ENCODE measurements around the gene MORC2. TPM values are rescaled to one million over a fixed set of nuclear protein-coding genes. Genes with fewer than 3 reads are reported as not detected.
A peak's percentile ranks its signal among the peaks of the same experiment; 100 is the strongest.

MORC2 gene
- total and polyA plus RNA-seq, 4 experiments from 2014 or later, result 9.5 to 46.3 (median 33.3) TPM

- H3K27ac Mint-ChIP-seq, result peak overlapping the region in 5 of 7 donors; percentile 29 to 77 (median 75)
- CTCF ChIA-PET (ENCODE audit: partially characterized antibody), result interaction anchor here (0.9 to 2.7 kb wide), 2 partner anchors 10 to 13 kb away, joined by 3 to 14 read pairs; no protein-coding TSS in a partner anchor
These were observed 35.9 kb downstream of the MORC2 start for GRCh38 chr22:30932661-30933060.

GRCh38 chr22:30931541-30932300 lies 36.9 kb downstream of the MORC2 start:
- Mint-ChIP-seq H3K36me3 (peaks cover 75 to 90% of the 10 kb centered on the region in 2 donors), H3K4me3 (peak overlapping the region in 1 of 8 donors; percentile 20), H3K27ac (peak overlapping the region; percentile 75 to 96 (median 89)), H3K4me1 (peaks cover 23 to 49% (median 42%) of the 10 kb centered on the region in 4 donors), H3K9me3 (no peaks in the 10 kb centered on the region), H3K27me3 (no peaks in the 10 kb centered on the region)
- no peak for DNase-seq
- Histone ChIP-seq H3K4me3 (ENCODE audit: low read length in 2 of 2) (no peak overlapping the region), H3K27me3 (ENCODE audit: insufficient read depth, low read length) (no peaks in the 10 kb centered on the region), H3K4me1 (ENCODE audit: insufficient read depth, low read length) (peaks cover 19% of the 10 kb centered on the region), H3K27ac (ENCODE audit: low read depth, low read length) (peak overlapping the region; percentile 14), H3K9me3 (ENCODE audit: control insufficient read depth in 1 of 2, low read length in 2 of 2) (no peaks in the 10 kb centered on the region), H3K36me3 (ENCODE audit: insufficient read depth, low read length) (peaks cover 92% of the 10 kb centered on the region)
- ChIA-PET POLR2A (ENCODE audit: partially characterized antibody) (interaction anchor here (0.5 to 2.2 kb wide), 3 partner anchors 8 to 9 kb away, joined by 3 to 11 read pairs (median 10); no protein-coding TSS in a partner anchor), CTCF (ENCODE audit: partially characterized antibody) (interaction anchor here (0.9 to 2.7 kb wide), 3 partner anchors 9 to 153 kb away, joined by 3 to 14 read pairs (median 5); no protein-coding TSS in a partner anchor)
- intact Hi-C loops (cut with micrococcal nuclease), result no loop called here

More at GRCh38 chr22:30932661-30933060, 35.9 kb downstream of the MORC2 start:
- no peaks in the 10 kb centered on the region for H3K9me3 Mint-ChIP-seq
- H3K4me3 ChIP-seq (ENCODE audit: low read length in 2 of 2), result no peak overlapping the region
- no peaks in the 10 kb centered on the region for H3K27me3 ChIP-seq (ENCODE audit: insufficient read depth, low read length)
- no peaks in the 10 kb centered on the region for H3K9me3 ChIP-seq (ENCODE audit: control insufficient read depth in 1 of 2, low read length in 2 of 2)
- POLR2A ChIA-PET (ENCODE audit: partially characterized antibody), result interaction anchor here (0.5 to 2.2 kb wide), 4 partner anchors 7 to 14 kb away, joined by 3 to 11 read pairs (median 6); no protein-coding TSS in a partner anchor
- peaks cover 74 to 90% of the 10 kb centered on the region in 2 donors for H3K36me3 Mint-ChIP-seq
- H3K27ac ChIP-seq (ENCODE audit: low read depth, low read length), result peak overlapping the region; percentile 26
- peaks cover 28 to 57% (median 46%) of the 10 kb centered on the region in 4 donors for H3K4me1 Mint-ChIP-seq
- H3K4me3 Mint-ChIP-seq, result no peak overlapping the region
- no peak for DNase-seq
- H3K4me1 ChIP-seq (ENCODE audit: insufficient read depth, low read length), result peaks cover 28% of the 10 kb centered on the region
- peaks cover 92% of the 10 kb centered on the region for H3K36me3 ChIP-seq (ENCODE audit: insufficient read depth, low read length)
- intact Hi-C loops (cut with micrococcal nuclease), result no loop called here
- no peaks in the 10 kb centered on the region for H3K27me3 Mint-ChIP-seq

DNA sequence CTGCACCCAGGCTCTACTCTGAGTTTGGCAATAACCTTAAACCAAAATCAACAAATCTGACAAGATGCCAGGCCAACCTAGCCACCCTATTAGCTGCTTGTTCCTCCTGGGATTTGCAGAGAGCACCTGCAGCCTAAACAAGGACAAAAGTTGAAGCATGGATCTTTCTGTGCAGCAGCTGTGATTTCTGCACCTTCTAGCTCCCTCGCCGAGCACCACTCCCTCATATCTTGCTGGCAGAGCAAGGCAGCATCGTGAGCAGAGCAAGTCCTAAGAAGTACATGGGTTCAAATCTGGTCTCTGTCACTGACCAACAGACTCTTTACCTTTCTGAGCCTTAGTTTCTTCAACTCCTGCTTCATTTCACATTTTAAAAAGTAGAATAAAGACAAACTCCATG lies 38.3 kb downstream of the MORC2 start:
- POLR2A ChIA-PET (ENCODE audit: partially characterized antibody), result interaction anchor here (1.2 to 2.1 kb wide), 2 partner anchors 10 to 40 kb away, joined by 3 to 12 read pairs; no protein-coding TSS in a partner anchor
- Histone ChIP-seq H3K9me3 (ENCODE audit: control insufficient read depth in 1 of 2, low read length in 2 of 2) (no peaks in the 10 kb centered on the region), H3K27me3 (ENCODE audit: insufficient read depth, low read length) (no peaks in the 10 kb centered on the region), H3K27ac (ENCODE audit: low read depth, low read length) (no peak overlapping the region), H3K4me3 (ENCODE audit: low read length in 2 of 2) (no peak overlapping the region), H3K4me1 (ENCODE audit: insufficient read depth, low read length) (peaks cover 4% of the 10 kb centered on the region), H3K36me3 (ENCODE audit: insufficient read depth, low read length) (peaks cover 85% of the 10 kb centered on the region)
- no peak for DNase-seq
- H3K9me3 Mint-ChIP-seq, result no peaks in the 10 kb centered on the region
- H3K4me1 Mint-ChIP-seq, result peaks cover 15 to 36% (median 30%) of the 10 kb centered on the region in 4 donors
- intact Hi-C loops (cut with micrococcal nuclease), result no loop called here
- H3K4me3 Mint-ChIP-seq, result no peak overlapping the region
- H3K36me3 Mint-ChIP-seq, result peaks cover 66 to 86% of the 10 kb centered on the region in 2 donors
- CTCF ChIA-PET (ENCODE audit: partially characterized antibody), result interaction anchor here (0.6 to 2.7 kb wide), 7 partner anchors 8 to 155 kb away, joined by 3 to 14 read pairs (median 5); partner anchors contain the start of gene MORC2
- H3K27me3 Mint-ChIP-seq, result no peaks in the 10 kb centered on the region
- peak overlapping the region; percentile 29 to 83 (median 52) for H3K27ac Mint-ChIP-seq

- no peak for DNase-seq
- Mint-ChIP-seq H3K9me3 (no peaks in the 10 kb centered on the region), H3K36me3 (peaks cover 51 to 82% of the 10 kb centered on the region in 2 donors), H3K4me3 (no peak overlapping the region), H3K27ac (peak overlapping the region in 3 of 7 donors; percentile 52 to 68 (median 55)), H3K27me3 (no peaks in the 10 kb centered on the region), H3K4me1 (peaks cover 12 to 22% (median 18%) of the 10 kb centered on the region in 4 donors)
- H3K27me3 ChIP-seq (ENCODE audit: insufficient read depth, low read length), result no peaks in the 10 kb centered on the region
- peaks cover 67% of the 10 kb centered on the region for H3K36me3 ChIP-seq (ENCODE audit: insufficient read depth, low read length)
- no peaks in the 10 kb centered on the region for H3K9me3 ChIP-seq (ENCODE audit: control insufficient read depth in 1 of 2, low read length in 2 of 2)
- POLR2A ChIA-PET (ENCODE audit: partially characterized antibody), result interaction anchor here (2.1 kb wide), 1 partner anchor 12 kb away, joined by 12 read pairs; no protein-coding TSS in a partner anchor
- no peak overlapping the region for H3K4me3 ChIP-seq (ENCODE audit: low read length in 2 of 2)
- intact Hi-C loops (cut with micrococcal nuclease), result no loop called here
- H3K4me1 ChIP-seq (ENCODE audit: insufficient read depth, low read length), result peaks cover 4% of the 10 kb centered on the region
- no peak overlapping the region for H3K27ac ChIP-seq (ENCODE audit: low read depth, low read length)
- CTCF ChIA-PET (ENCODE audit: partially characterized antibody), result no interaction called here
These were observed 40.2 kb downstream of the MORC2 start for GRCh38 chr22:30928401-30928800.

GRCh38 chr22:30927806-30928205 lies 40.8 kb downstream of the MORC2 start:
- no peaks in the 10 kb centered on the region for H3K27me3 ChIP-seq (ENCODE audit: insufficient read depth, low read length)
- Mint-ChIP-seq H3K4me1 (peaks cover 11 to 21% (median 17%) of the 10 kb centered on the region in 4 donors), H3K27me3 (no peaks in the 10 kb centered on the region), H3K36me3 (peaks cover 46 to 76% of the 10 kb centered on the region in 2 donors), H3K4me3 (no peak overlapping the region), H3K27ac (peak overlapping the region in 3 of 7 donors; percentile 43 to 70 (median 55)), H3K9me3 (no peaks in the 10 kb centered on the region)
- no peaks in the 10 kb centered on the region for H3K9me3 ChIP-seq (ENCODE audit: control insufficient read depth in 1 of 2, low read length in 2 of 2)
- POLR2A ChIA-PET (ENCODE audit: partially characterized antibody), result no interaction called here
- H3K36me3 ChIP-seq (ENCODE audit: insufficient read depth, low read length), result peaks cover 61% of the 10 kb centered on the region
- peaks cover 4% of the 10 kb centered on the region for H3K4me1 ChIP-seq (ENCODE audit: insufficient read depth, low read length)
- intact Hi-C loops (cut with micrococcal nuclease), result no loop called here
- no peak overlapping the region for H3K27ac ChIP-seq (ENCODE audit: low read depth, low read length)
- H3K4me3 ChIP-seq (ENCODE audit: low read length in 2 of 2), result no peak overlapping the region
- CTCF ChIA-PET (ENCODE audit: partially characterized antibody), result no interaction called here
- DNase-seq, result no peak

GRCh38 chr22:30926706-30927105 lies 41.9 kb downstream of the MORC2 start:
- Mint-ChIP-seq H3K4me1 (peaks cover 9 to 21% (median 13%) of the 10 kb centered on the region in 4 donors), H3K9me3 (no peaks in the 10 kb centered on the region), H3K27me3 (no peaks in the 10 kb centered on the region), H3K36me3 (peaks cover 38 to 69% of the 10 kb centered on the region in 2 donors), H3K27ac (peak overlapping the region in 4 of 7 donors; percentile 14 to 70 (median 44)), H3K4me3 (no peak overlapping the region)
- H3K27ac ChIP-seq (ENCODE audit: low read depth, low read length), result no peak overlapping the region
- ChIA-PET CTCF (ENCODE audit: partially characterized antibody) (no interaction called here), POLR2A (ENCODE audit: partially characterized antibody) (interaction anchor here (0.6 kb wide), 1 partner anchor 376 kb away, joined by 3 read pairs; no protein-coding TSS in a partner anchor)
- no peaks in the 10 kb centered on the region for H3K9me3 ChIP-seq (ENCODE audit: control insufficient read depth in 1 of 2, low read length in 2 of 2)
- peaks cover 50% of the 10 kb centered on the region for H3K36me3 ChIP-seq (ENCODE audit: insufficient read depth, low read length)
- DNase-seq, result no peak
- no peaks in the 10 kb centered on the region for H3K27me3 ChIP-seq (ENCODE audit: insufficient read depth, low read length)
- intact Hi-C loops (cut with micrococcal nuclease), result no loop called here
- no peak overlapping the region for H3K4me3 ChIP-seq (ENCODE audit: low read length in 2 of 2)
- H3K4me1 ChIP-seq (ENCODE audit: insufficient read depth, low read length), result peaks cover 6% of the 10 kb centered on the region

- ChIA-PET POLR2A (ENCODE audit: partially characterized antibody) (no interaction called here), CTCF (ENCODE audit: partially characterized antibody) (interaction anchor here (0.6 kb wide), 1 partner anchor 677 kb away, joined by 4 read pairs; no protein-coding TSS in a partner anchor)
- peak overlapping the region in 2 of 7 donors; percentile 72 to 74 for H3K27ac Mint-ChIP-seq
- Histone ChIP-seq H3K9me3 (ENCODE audit: control insufficient read depth in 1 of 2, low read length in 2 of 2) (no peaks in the 10 kb centered on the region), H3K4me1 (ENCODE audit: insufficient read depth, low read length) (peaks cover 16% of the 10 kb centered on the region), H3K27ac (ENCODE audit: low read depth, low read length) (no peak overlapping the region), H3K27me3 (ENCODE audit: insufficient read depth, low read length) (no peaks in the 10 kb centered on the region), H3K4me3 (ENCODE audit: low read length in 2 of 2) (no peak overlapping the region), H3K36me3 (ENCODE audit: insufficient read depth, low read length) (peaks cover 40% of the 10 kb centered on the region)
- H3K27me3 Mint-ChIP-seq, result no peaks in the 10 kb centered on the region
- H3K4me1 Mint-ChIP-seq, result peaks cover 6 to 19% (median 13%) of the 10 kb centered on the region in 4 donors
- no peak overlapping the region for H3K4me3 Mint-ChIP-seq
- peaks cover 27 to 59% of the 10 kb centered on the region in 2 donors for H3K36me3 Mint-ChIP-seq
- no peaks in the 10 kb centered on the region for H3K9me3 Mint-ChIP-seq
- no peak for DNase-seq
- intact Hi-C loops (cut with micrococcal nuclease), result no loop called here
These were observed 42.9 kb downstream of the MORC2 start for GRCh38 chr22:30925667-30926066.
